SK-N-SH treated with all-trans-retinoic acid at 6 μM for 48 hours (cell line): Measurements from ENCODE around the gene FARSB.

Experiments used
- ATAC-seq: fragments of 200-7000 bp; cut with Tn5 transposase; 3 replicates; pipeline ENCODE4 v1.9.1; 2020; ENCODE audit warnings: mild to moderate bottlenecking, moderate library complexity
- ARNTL ChIP-seq: fragments of 450-650 bp; formaldehyde crosslinking; IDR thresholded peaks from 2 replicates; pipeline ENCODE4 v1.5.0; 2020; ENCODE audit warnings: low read depth, mild to moderate bottlenecking, moderate library complexity, borderline replicate concordance
- BACH2 ChIP-seq: fragments of 250-450 bp; sonication (Bioruptor Pico); IDR thresholded peaks from 2 replicates; pipeline ENCODE4 v1.9.0; 2021; ENCODE audit warnings: mild to moderate bottlenecking, borderline replicate concordance
- CSDC2 ChIP-seq: fragments of 250-450 bp; sonication (Bioruptor Pico); IDR thresholded peaks from 2 replicates; pipeline ENCODE4 v1.5.0; 2020; ENCODE audit warnings: mild to moderate bottlenecking, moderate library complexity
- ESRRG ChIP-seq: fragments of 250-450 bp; sonication (Bioruptor Pico); IDR thresholded peaks from 2 replicates; pipeline ENCODE4 v1.6.1; 2021; ENCODE audit warnings: mild to moderate bottlenecking
- GLIS3 ChIP-seq: fragments of 250-450 bp; sonication (Bioruptor Pico); IDR thresholded peaks from 2 replicates; pipeline ENCODE4 v1.5.0; 2020; ENCODE audit warnings: mild to moderate bottlenecking, moderate library complexity
- ISL1 ChIP-seq: fragments of 250-450 bp; sonication (Bioruptor Pico); IDR thresholded peaks from 2 replicates; pipeline ENCODE4 v2.1.2; 2022; ENCODE audit warnings: mild to moderate bottlenecking, moderate library complexity
- OSR1 ChIP-seq: fragments of 250-450 bp; sonication (Bioruptor Pico); IDR thresholded peaks from 2 replicates; pipeline ENCODE4 v1.8.0; 2022; ENCODE audit warnings: moderate library complexity, mild to moderate bottlenecking, inconsistent platforms
- PPARA ChIP-seq: fragments of 250-450 bp; sonication (Bioruptor Pico); IDR thresholded peaks from 2 replicates; pipeline ENCODE4 v1.5.0; 2020; ENCODE audit warnings: mild to moderate bottlenecking, borderline replicate concordance
- RARB ChIP-seq: fragments of 250-450 bp; sonication (Bioruptor Pico); IDR thresholded peaks from 2 replicates; pipeline ENCODE4 v1.8.0; 2021; ENCODE audit warnings: mild to moderate bottlenecking, moderate library complexity
- SNAI2 ChIP-seq: fragments of 250-450 bp; sonication (Bioruptor Pico); IDR thresholded peaks from 2 replicates; pipeline ENCODE4 v1.5.0; 2020; ENCODE audit warnings: mild to moderate bottlenecking, moderate library complexity
- TCF4 ChIP-seq: fragments of 250-450 bp; sonication (Bioruptor Pico); IDR thresholded peaks from 2 replicates; pipeline ENCODE4 v1.8.0; 2021; ENCODE audit warnings: mild to moderate bottlenecking, moderate library complexity, borderline replicate concordance
- TOX ChIP-seq: fragments of 250-450 bp; sonication (Bioruptor Pico); IDR thresholded peaks from 2 replicates; pipeline ENCODE4 v1.8.0; 2021; ENCODE audit warnings: mild to moderate bottlenecking, moderate library complexity, borderline replicate concordance
- ZC3H10 ChIP-seq: fragments of 250-450 bp; sonication (Bioruptor Pico); IDR thresholded peaks from 2 replicates; pipeline ENCODE4 v1.5.1; 2021; ENCODE audit warnings: mild to moderate bottlenecking, moderate library complexity
- ZFP3 ChIP-seq: fragments of 250-450 bp; sonication (Bioruptor Pico); IDR thresholded peaks from 2 replicates; pipeline ENCODE4 v1.5.0; 2020; ENCODE audit warnings: mild to moderate bottlenecking, moderate library complexity
- ZFP30 ChIP-seq: fragments of 450-650 bp; formaldehyde crosslinking; IDR thresholded peaks from 2 replicates; pipeline ENCODE4 v1.5.0; 2022; ENCODE audit warnings: mild to moderate bottlenecking, moderate library complexity
- ZNF565 ChIP-seq: fragments of 450-650 bp; formaldehyde crosslinking; conservative IDR thresholded peaks from 2 replicates; pipeline ENCODE4 v1.5.0; 2020; ENCODE audit warnings: low read depth, mild to moderate bottlenecking, moderate library complexity
- TF ChIP-seq, protein P1 (sequence below): fragments of 250-450 bp; sonication (Bioruptor Pico); IDR thresholded peaks from 2 replicates; pipeline ENCODE4 v1.5.1; 2021; ENCODE audit warnings: mild to moderate bottlenecking, moderate library complexity
- TF ChIP-seq, protein P2 (sequence below): fragments of 250-450 bp; sonication (Bioruptor Pico); IDR thresholded peaks from 2 replicates; pipeline ENCODE4 v1.8.0; 2020; ENCODE audit warnings: mild to moderate bottlenecking, moderate library complexity, borderline replicate concordance
- TF ChIP-seq, protein P3 (sequence below): fragments of 250-450 bp; sonication (Bioruptor Pico); IDR thresholded peaks from 2 replicates; pipeline ENCODE4 v1.5.0; 2020; ENCODE audit warnings: mild to moderate bottlenecking, moderate library complexity

FARSB gene

DNA sequence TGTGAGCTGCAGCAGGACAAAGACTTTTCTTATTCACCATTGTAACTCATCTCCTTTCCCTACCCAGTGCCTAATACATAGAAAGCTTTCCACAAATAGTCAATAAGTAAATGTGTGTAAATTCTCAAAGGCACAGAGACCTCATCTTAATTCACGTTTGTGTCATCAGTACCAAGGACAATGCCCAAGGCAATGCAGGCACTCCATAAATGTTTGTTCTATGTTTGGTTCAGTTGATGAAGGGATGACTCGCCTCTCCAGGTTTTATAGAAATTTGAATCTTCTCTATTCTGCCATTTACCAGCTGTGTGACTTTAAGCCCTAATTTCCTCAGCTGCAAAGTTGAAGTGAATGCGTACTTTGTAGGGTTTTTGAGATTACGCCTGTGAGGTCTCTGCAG lies 13.5 kb upstream of the FARSB start:
- ATAC-seq, result no peak
- TF ChIP-seq CSDC2 (CRISPR knock-in tag) (no peak), OSR1 (CRISPR knock-in tag) (no peak), ESRRG (CRISPR knock-in tag) (no peak), SNAI2 (CRISPR knock-in tag) (no peak), ISL1 (CRISPR knock-in tag) (no peak), GLIS3 (CRISPR knock-in tag) (no peak), TOX (no peak), TCF4 (CRISPR knock-in tag) (no peak), BACH2 (CRISPR knock-in tag) (no peak), RARB (CRISPR knock-in tag) (no peak), ZC3H10 (CRISPR knock-in tag) (no peak), PPARA (CRISPR knock-in tag) (no peak), ZFP3 (CRISPR knock-in tag) (no peak)
- TF ChIP-seq, protein P1, sequence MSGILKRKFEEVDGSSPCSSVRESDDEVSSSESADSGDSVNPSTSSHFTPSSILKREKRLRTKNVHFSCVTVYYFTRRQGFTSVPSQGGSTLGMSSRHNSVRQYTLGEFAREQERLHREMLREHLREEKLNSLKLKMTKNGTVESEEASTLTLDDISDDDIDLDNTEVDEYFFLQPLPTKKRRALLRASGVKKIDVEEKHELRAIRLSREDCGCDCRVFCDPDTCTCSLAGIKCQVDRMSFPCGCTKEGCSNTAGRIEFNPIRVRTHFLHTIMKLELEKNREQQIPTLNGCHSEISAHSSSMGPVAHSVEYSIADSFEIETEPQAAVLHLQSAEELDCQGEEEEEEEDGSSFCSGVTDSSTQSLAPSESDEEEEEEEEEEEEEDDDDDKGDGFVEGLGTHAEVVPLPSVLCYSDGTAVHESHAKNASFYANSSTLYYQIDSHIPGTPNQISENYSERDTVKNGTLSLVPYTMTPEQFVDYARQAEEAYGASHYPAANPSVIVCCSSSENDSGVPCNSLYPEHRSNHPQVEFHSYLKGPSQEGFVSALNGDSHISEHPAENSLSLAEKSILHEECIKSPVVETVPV, result no peak
- TF ChIP-seq, protein P2, sequence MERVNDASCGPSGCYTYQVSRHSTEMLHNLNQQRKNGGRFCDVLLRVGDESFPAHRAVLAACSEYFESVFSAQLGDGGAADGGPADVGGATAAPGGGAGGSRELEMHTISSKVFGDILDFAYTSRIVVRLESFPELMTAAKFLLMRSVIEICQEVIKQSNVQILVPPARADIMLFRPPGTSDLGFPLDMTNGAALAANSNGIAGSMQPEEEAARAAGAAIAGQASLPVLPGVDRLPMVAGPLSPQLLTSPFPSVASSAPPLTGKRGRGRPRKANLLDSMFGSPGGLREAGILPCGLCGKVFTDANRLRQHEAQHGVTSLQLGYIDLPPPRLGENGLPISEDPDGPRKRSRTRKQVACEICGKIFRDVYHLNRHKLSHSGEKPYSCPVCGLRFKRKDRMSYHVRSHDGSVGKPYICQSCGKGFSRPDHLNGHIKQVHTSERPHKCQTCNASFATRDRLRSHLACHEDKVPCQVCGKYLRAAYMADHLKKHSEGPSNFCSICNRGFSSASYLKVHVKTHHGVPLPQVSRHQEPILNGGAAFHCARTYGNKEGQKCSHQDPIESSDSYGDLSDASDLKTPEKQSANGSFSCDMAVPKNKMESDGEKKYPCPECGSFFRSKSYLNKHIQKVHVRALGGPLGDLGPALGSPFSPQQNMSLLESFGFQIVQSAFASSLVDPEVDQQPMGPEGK (CRISPR knock-in tag), result no peak
- TF ChIP-seq, protein P3, sequence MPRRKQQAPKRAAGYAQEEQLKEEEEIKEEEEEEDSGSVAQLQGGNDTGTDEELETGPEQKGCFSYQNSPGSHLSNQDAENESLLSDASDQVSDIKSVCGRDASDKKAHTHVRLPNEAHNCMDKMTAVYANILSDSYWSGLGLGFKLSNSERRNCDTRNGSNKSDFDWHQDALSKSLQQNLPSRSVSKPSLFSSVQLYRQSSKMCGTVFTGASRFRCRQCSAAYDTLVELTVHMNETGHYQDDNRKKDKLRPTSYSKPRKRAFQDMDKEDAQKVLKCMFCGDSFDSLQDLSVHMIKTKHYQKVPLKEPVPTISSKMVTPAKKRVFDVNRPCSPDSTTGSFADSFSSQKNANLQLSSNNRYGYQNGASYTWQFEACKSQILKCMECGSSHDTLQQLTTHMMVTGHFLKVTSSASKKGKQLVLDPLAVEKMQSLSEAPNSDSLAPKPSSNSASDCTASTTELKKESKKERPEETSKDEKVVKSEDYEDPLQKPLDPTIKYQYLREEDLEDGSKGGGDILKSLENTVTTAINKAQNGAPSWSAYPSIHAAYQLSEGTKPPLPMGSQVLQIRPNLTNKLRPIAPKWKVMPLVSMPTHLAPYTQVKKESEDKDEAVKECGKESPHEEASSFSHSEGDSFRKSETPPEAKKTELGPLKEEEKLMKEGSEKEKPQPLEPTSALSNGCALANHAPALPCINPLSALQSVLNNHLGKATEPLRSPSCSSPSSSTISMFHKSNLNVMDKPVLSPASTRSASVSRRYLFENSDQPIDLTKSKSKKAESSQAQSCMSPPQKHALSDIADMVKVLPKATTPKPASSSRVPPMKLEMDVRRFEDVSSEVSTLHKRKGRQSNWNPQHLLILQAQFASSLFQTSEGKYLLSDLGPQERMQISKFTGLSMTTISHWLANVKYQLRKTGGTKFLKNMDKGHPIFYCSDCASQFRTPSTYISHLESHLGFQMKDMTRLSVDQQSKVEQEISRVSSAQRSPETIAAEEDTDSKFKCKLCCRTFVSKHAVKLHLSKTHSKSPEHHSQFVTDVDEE (CRISPR knock-in tag), result no peak

DNA sequence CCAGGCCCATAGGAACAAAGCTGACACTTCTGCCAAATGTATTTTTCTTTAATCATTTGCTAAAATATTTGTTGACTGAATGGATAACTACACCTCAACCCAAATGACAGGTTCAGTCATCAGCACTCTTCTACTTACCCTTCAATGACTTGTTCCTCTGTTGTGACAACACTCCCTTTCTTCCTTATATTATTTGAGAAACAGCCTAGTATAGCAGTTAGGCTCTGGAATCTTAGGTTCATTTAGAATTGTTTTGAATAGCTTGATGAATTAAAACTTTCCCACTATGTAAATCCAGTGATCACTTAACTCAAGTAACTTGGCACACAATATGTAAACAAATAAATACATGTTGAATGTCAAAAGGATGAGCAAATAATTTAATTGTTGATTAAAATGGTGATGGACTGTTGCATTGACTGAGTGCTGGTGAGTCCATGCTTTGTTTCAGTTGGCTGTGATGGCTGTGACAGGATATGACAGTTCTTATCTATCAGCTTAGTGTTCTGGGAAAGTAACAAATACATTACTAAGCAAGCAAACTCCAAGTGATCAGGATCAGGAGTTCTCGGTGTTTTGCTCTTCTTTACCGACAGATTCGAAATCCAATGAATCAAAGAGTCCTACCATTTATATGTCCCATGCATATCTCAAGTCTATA lies 12.7 kb upstream of the FARSB start:
- TF ChIP-seq OSR1 (CRISPR knock-in tag), result no peak
- TF ChIP-seq ZFP3 (CRISPR knock-in tag), result no peak
- TF ChIP-seq RARB (CRISPR knock-in tag), result no peak
- no peak for TF ChIP-seq ARNTL (CRISPR knock-in tag)
- no peak for TF ChIP-seq ZNF565 (CRISPR knock-in tag)
- TF ChIP-seq TCF4 (CRISPR knock-in tag), result no peak
- no peak for TF ChIP-seq ESRRG (CRISPR knock-in tag)
- no peak for ATAC-seq

DNA sequence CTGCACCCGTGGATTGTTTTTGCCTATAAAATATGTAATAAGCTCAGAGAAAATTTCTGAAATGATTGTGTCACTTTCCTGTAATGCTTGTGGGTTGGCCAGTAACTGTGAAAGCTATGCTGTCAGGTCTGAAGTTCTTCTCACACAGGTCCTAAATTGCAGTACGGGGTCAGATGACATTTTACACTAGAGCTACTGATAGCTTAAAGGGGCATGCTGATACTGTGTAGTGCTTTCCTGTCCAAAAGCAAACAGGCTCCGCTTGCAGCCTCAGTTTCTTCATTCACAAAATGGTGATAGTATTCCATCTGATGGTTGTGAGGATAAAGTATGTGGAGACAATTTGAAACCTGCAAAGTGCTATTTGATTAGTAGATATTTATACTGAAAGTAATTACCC lies 7.6 kb upstream of the FARSB start:
- ATAC-seq, result no peak
- TF ChIP-seq, protein P1, result no peak
- TF ChIP-seq ARNTL (CRISPR knock-in tag), result no peak
- TF ChIP-seq, protein P3 (CRISPR knock-in tag), result no peak
- TF ChIP-seq ZFP30 (CRISPR knock-in tag), result no peak
- no peak for TF ChIP-seq ZFP3 (CRISPR knock-in tag)
